ENCODE data around the gene LRRC63.
"Not testable (repeated sequence)": the region's sequence is repeated elsewhere in the genome, so short reads cannot be mapped to it uniquely, and the experiment has no call there.

The LRRC63 gene

GRCh38 chr13:46213242-46213641, 1.5 kb downstream of the LRRC63 start:
- Histone ChIP-seq H3K27me3 (peaks cover 39% of the 10 kb centered on the region), H3K4me3 (no peak overlapping the region), H3K4me2 (no peak overlapping the region), H3K36me3 (no peaks in the 10 kb centered on the region), H3K4me1 (no peaks in the 10 kb centered on the region; the same call in 1 of the 2 replicates), H3K9me3 (peaks cover 12% of the 10 kb centered on the region), H4K20me1 (peaks cover 12% of the 10 kb centered on the region; the same call in 1 of the 2 replicates), H3K9ac (no peak overlapping the region), H3K27ac (no peak overlapping the region)
- TF ChIP-seq Cebpa-rat (IDR thresholded peaks at IDR 0.05): no peak

GRCh38 chr13:46214741-46215140, 3.0 kb downstream of the LRRC63 start:
- not testable (repeated sequence) for H3K4me3 ChIP-seq, H3K4me1 ChIP-seq, H3K36me3 ChIP-seq, H3K27ac ChIP-seq, H3K9ac ChIP-seq, H3K4me2 ChIP-seq
- peaks cover 13% of the 10 kb centered on the region for H3K9me3 ChIP-seq
- H4K20me1 ChIP-seq: peaks cover 12% of the 10 kb centered on the region; the same call in 1 of the 2 replicates
- H3K27me3 ChIP-seq: peaks cover 37% of the 10 kb centered on the region

- not testable (repeated sequence) for H3K4me2 ChIP-seq
These were observed 8.5 kb downstream of the LRRC63 start for GRCh38 chr13:46220234-46220633.

DNA sequence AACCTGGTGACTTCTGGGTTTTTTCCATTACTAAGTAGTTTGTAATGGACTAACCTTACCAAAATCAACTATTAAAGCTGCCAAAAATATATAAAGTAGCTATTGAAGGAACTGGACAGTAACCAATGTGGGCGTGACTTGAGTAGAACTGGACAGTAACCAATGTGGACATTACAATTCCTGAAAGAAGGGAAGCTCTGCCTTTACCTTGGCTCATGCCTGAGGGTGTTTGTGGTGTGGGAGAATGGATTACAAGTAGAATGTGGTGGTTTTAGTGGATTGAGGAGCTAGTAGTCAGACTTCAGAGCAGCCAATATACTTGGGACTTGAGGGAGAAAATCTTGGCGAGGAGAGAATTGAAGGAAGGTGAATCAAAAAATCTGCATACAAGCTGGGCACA, 17.5 kb downstream of the LRRC63 start:
- no peak overlapping the region for H3K9ac ChIP-seq
- no peaks in the 10 kb centered on the region for H3K27me3 ChIP-seq
- TF ChIP-seq Cebpa-rat (IDR thresholded peaks at IDR 0.05): no peak
- no peak overlapping the region for H3K4me3 ChIP-seq
- H3K4me1 ChIP-seq: peaks cover 7% of the 10 kb centered on the region; the same call in 1 of the 2 replicates
- H3K4me2 ChIP-seq: no peak overlapping the region
- H3K27ac ChIP-seq: no peak overlapping the region
- no peaks in the 10 kb centered on the region for H3K36me3 ChIP-seq
- H4K20me1 ChIP-seq: no peaks in the 10 kb centered on the region
- H3K9me3 ChIP-seq: peaks cover 21% of the 10 kb centered on the region

More at GRCh38 chr13:46220234-46220633, 8.5 kb downstream of the LRRC63 start:
- H3K36me3 ChIP-seq, H3K27ac ChIP-seq, H3K4me3 ChIP-seq, H4K20me1 ChIP-seq, H3K4me1 ChIP-seq, H3K9ac ChIP-seq, H3K27me3 ChIP-seq: not testable (repeated sequence)
- H3K9me3 ChIP-seq: peaks cover 20% of the 10 kb centered on the region

DNA sequence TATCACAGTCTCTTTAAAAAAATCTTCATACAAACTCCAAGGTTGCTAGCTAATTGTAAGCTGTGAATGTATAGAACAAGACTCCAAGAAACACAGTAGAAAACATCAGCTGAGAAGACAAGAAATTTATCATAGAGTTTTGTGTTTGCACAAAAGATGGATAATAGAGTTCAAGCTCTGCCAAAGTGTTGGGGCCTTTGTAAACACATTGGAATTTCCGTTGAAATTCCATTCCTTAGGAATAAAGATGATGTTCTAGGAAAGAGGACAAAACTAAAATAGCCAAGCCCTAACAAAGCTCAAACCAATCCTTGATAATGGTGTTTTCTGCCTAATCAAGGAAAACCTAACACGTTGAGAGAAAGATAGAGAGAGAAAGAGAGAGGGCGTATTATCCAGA, 20.6 kb downstream of the LRRC63 start:
- Histone ChIP-seq H3K9me3 (peaks cover 41% of the 10 kb centered on the region), H3K27ac (no peak overlapping the region), H3K9ac (no peak overlapping the region), H3K4me1 (no peaks in the 10 kb centered on the region), H4K20me1 (no peaks in the 10 kb centered on the region), H3K4me2 (no peak overlapping the region), H3K4me3 (no peak overlapping the region), H3K36me3 (no peaks in the 10 kb centered on the region), H3K27me3 (no peaks in the 10 kb centered on the region)
- no peak for TF ChIP-seq Cebpa-rat (IDR thresholded peaks at IDR 0.05)

GRCh38 chr13:46235286-46235685, 23.6 kb downstream of the LRRC63 start:
- no peak overlapping the region for H3K27ac ChIP-seq
- no peak overlapping the region for H3K4me3 ChIP-seq
- H3K9me3 ChIP-seq: peaks cover 41% of the 10 kb centered on the region
- H3K36me3 ChIP-seq: no peaks in the 10 kb centered on the region
- TF ChIP-seq Cebpa-rat (IDR thresholded peaks at IDR 0.05): no peak
- H4K20me1 ChIP-seq: no peaks in the 10 kb centered on the region
- no peak overlapping the region for H3K9ac ChIP-seq
- no peak overlapping the region for H3K4me2 ChIP-seq
- H3K4me1 ChIP-seq: no peaks in the 10 kb centered on the region
- no peaks in the 10 kb centered on the region for H3K27me3 ChIP-seq

DNA sequence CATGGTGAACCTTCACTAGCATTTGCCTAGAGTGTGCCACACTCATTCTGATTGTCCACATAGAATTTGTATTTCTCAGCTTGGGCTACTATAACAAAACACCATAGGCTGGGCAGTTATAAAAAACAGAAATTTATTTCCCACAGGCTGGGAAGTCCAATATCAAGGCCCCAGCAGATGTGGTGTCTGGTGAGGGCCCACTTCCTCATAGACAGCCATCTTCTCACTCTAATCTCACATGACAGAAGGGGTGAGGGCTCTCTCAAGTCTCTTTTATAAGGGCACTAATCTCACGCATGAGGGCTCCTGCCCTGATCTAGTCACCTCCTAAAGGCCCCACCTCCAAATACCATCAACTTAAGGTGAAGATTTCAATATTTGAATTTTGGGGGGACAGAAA, 53.6 kb downstream of the LRRC63 start:
- H3K4me1 ChIP-seq: no peaks in the 10 kb centered on the region
- H3K4me2 ChIP-seq: no peak overlapping the region
- no peak overlapping the region for H3K4me3 ChIP-seq
- no peaks in the 10 kb centered on the region for H4K20me1 ChIP-seq
- H3K9ac ChIP-seq: no peak overlapping the region
- no peaks in the 10 kb centered on the region for H3K9me3 ChIP-seq
- no peak for TF ChIP-seq Cebpa-rat (IDR thresholded peaks at IDR 0.05)
- H3K27ac ChIP-seq: no peak overlapping the region
- no peaks in the 10 kb centered on the region for H3K27me3 ChIP-seq
- H3K36me3 ChIP-seq: no peaks in the 10 kb centered on the region

GRCh38 chr13:46267166-46267565, 55.4 kb downstream of the LRRC63 start:
- H4K20me1 ChIP-seq: no peaks in the 10 kb centered on the region
- H3K36me3 ChIP-seq: no peaks in the 10 kb centered on the region
- H3K4me3 ChIP-seq: no peak overlapping the region
- H3K4me2 ChIP-seq: no peak overlapping the region
- TF ChIP-seq Cebpa-rat (IDR thresholded peaks at IDR 0.05): no peak
- H3K4me1 ChIP-seq: no peaks in the 10 kb centered on the region
- H3K9ac ChIP-seq: no peak overlapping the region
- H3K9me3 ChIP-seq: no peaks in the 10 kb centered on the region
- H3K27ac ChIP-seq: no peak overlapping the region
- no peaks in the 10 kb centered on the region for H3K27me3 ChIP-seq

DNA sequence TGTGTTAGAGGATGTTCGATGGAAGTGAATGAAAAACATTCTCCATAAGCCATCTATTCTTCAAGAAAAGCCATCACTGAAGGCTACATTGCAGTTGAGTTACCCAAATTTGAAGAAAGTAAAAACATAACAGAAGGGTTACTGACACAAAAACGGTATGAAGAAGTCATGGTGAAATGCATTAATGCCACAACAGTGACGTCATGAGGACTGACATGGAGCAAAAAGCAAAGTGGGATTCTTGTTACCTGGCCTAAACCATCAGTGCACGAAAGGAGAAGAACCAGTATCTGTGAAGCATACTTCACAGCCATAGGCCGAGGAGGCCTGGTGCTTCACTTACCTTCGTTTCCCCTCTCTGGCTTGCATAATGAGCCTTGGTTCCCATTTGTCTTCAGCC, 58.7 kb downstream of the LRRC63 start:
- no peak overlapping the region for H3K4me2 ChIP-seq

GRCh38 chr13:46274094-46274698, 62.5 kb downstream of the LRRC63 start:
- Histone ChIP-seq H3K36me3 (no peaks in the 10 kb centered on the region), H3K4me3 (no peak overlapping the region), H3K27me3 (no peaks in the 10 kb centered on the region), H3K4me1 (no peaks in the 10 kb centered on the region), H3K27ac (no peak overlapping the region), H4K20me1 (no peaks in the 10 kb centered on the region), H3K4me2 (no peak overlapping the region), H3K9ac (no peak overlapping the region), H3K9me3 (no peaks in the 10 kb centered on the region)
- no peak for TF ChIP-seq Cebpa-rat (IDR thresholded peaks at IDR 0.05)

More for the DNA sequence above, 58.7 kb downstream of the LRRC63 start:
- no peaks in the 10 kb centered on the region for H3K27me3 ChIP-seq
- H3K9ac ChIP-seq: no peak overlapping the region
- no peak overlapping the region for H3K27ac ChIP-seq
- no peak for TF ChIP-seq Cebpa-rat (IDR thresholded peaks at IDR 0.05)
- H3K9me3 ChIP-seq: no peaks in the 10 kb centered on the region
- no peak overlapping the region for H3K4me3 ChIP-seq
- no peaks in the 10 kb centered on the region for H4K20me1 ChIP-seq
- H3K4me1 ChIP-seq: no peaks in the 10 kb centered on the region
- no peaks in the 10 kb centered on the region for H3K36me3 ChIP-seq

- H3K4me1 ChIP-seq: no peaks in the 10 kb centered on the region
- no peaks in the 10 kb centered on the region for H3K27me3 ChIP-seq
- no peak for TF ChIP-seq Cebpa-rat (IDR thresholded peaks at IDR 0.05)
- H4K20me1 ChIP-seq: no peaks in the 10 kb centered on the region
- no peaks in the 10 kb centered on the region for H3K9me3 ChIP-seq
- no peak overlapping the region for H3K27ac ChIP-seq
- no peaks in the 10 kb centered on the region for H3K36me3 ChIP-seq
- no peak overlapping the region for H3K4me2 ChIP-seq
- no peak overlapping the region for H3K9ac ChIP-seq
- H3K4me3 ChIP-seq: no peak overlapping the region
These were observed 66.7 kb downstream of the LRRC63 start for GRCh38 chr13:46278474-46278873.
